HepG2 (cell line): ENCODE measurements around the gene SP6. TPM values are rescaled to one million over a fixed set of nuclear protein-coding genes. Genes with fewer than 3 reads are reported as not detected.
A peak's percentile ranks its signal among the peaks of the same experiment; 100 is the strongest.

Experiments used
- ATAC-seq: fragments of 200-7000 bp; cut with Tn5 transposase; 3 replicates; pipeline ENCODE4 v1.9.1; 2020; ENCODE audit warnings: mild to moderate bottlenecking, moderate library complexity
- BruUV-seq: library from RNA; stranded (reverse); fragments of 400-500 nt; replicated peaks from 2 replicates; lab custom pipeline; 2021; lab: Mats Ljungman, UMichigan
- CTCF ChIA-PET: fragments of 300-600 bp; formaldehyde crosslinking; extraction: SDS; loops from one replicate; lab custom pipeline; 2021; ENCODE audit warnings: low total read pairs, inconsistent platforms, low intra/inter-chr PET ratio; lab: Yijun Ruan, JAX
- POLR2A ChIA-PET: fragments of 350-600 bp; sonication (Branson Sonifier 250); formaldehyde crosslinking; loops from one replicate; lab custom pipeline; 2020; ENCODE audit warnings: antibody characterized with exemption, inconsistent platforms; lab: Yijun Ruan, JAX
- DNase-seq: peaks from one replicate; pipeline ENCODE4 v3.0.0-alpha.2; 2015; ENCODE audit warnings: low spot score
- FAIRE-seq: peaks from 3 replicates; lab custom pipeline; 2011; peaks lifted over from hg19 to GRCh38; lab: Jason Lieb, UNC
- H2AFZ ChIP-seq: one replicate; pipeline ENCODE4 v1.6.1; 2011; ENCODE audit warnings: low read length, inconsistent platforms
- H3K27ac ChIP-seq: fragments of 300-600 bp; 3 replicates; pipeline ENCODE4 v1.8.0; 2011; ENCODE audit warnings: mixed run types, mild to moderate bottlenecking, mixed read lengths, low read length, inconsistent platforms; ENCODE audit not compliant: insufficient read depth; ENCODE audit errors: extremely low read length
- H3K27me3 ChIP-seq, 2 experiments: fragments of 200-600 bp in 1 of 2; 2 replicates in 1 of 2; 3 replicates in 1 of 2; pipeline versions ENCODE4 v1.6.0 to v1.8.0; 2011; ENCODE audit warnings: low read length in 2 of 2, mild to moderate bottlenecking in 2 of 2, moderate library complexity in 2 of 2, inconsistent platforms in 1 of 2; ENCODE audit not compliant: insufficient read depth in 2 of 2, control insufficient read depth in 1 of 2
- H3K36me3 ChIP-seq, 2 experiments: fragments of 200-600 bp in 1 of 2; replicated peaks in 1 of 2; 2 replicates in 1 of 2; 3 replicates in 1 of 2; pipeline versions ENCODE4 v1.5.1 to v1.8.0; 2011; ENCODE audit warnings: low read length in 2 of 2, inconsistent platforms in 1 of 2; ENCODE audit not compliant: insufficient read depth in 2 of 2, control insufficient read depth in 1 of 2
- H3K4me1 ChIP-seq: 2 replicates; pipeline ENCODE4 v1.5.1; 2012; ENCODE audit warnings: low read length, inconsistent platforms; ENCODE audit not compliant: insufficient read depth
- H3K4me2 ChIP-seq: 2 replicates; pipeline ENCODE4 v1.6.0; 2011; ENCODE audit warnings: low read depth, low read length, inconsistent platforms
- H3K4me3 ChIP-seq, 3 experiments: fragments of 200-600 bp in 1 of 3; sonication (generic), shearing (Covaris generic) in 1 of 3; replicated peaks in 1 of 3; 2 replicates each; pipeline ENCODE4 v1.5.1; 2011 to 2016; ENCODE audit warnings: low read length in 3 of 3, inconsistent platforms in 2 of 3, low read depth in 2 of 3, mild to moderate bottlenecking in 2 of 3, control low read depth in 1 of 3, mixed read lengths in 1 of 3; ENCODE audit not compliant: insufficient read depth in 1 of 3
- H3K79me2 ChIP-seq: one replicate; pipeline ENCODE4 v1.6.1; 2011; ENCODE audit warnings: low read length, inconsistent platforms; ENCODE audit not compliant: insufficient read depth
- H3K9ac ChIP-seq: 2 replicates; pipeline ENCODE4 v1.6.0; 2011; ENCODE audit warnings: mild to moderate bottlenecking, low read depth, low read length, inconsistent platforms; ENCODE audit not compliant: insufficient read depth
- H3K9me3 ChIP-seq: 2 replicates; pipeline ENCODE4 v1.5.1; 2012; ENCODE audit warnings: mild to moderate bottlenecking, low read length
- H4K20me1 ChIP-seq: 2 replicates; pipeline ENCODE4 v1.6.0; 2011; ENCODE audit warnings: inconsistent platforms, mild to moderate bottlenecking, low read length, moderate library complexity; ENCODE audit not compliant: insufficient read depth
- AHR ChIP-seq: IDR thresholded peaks from 2 replicates; pipeline ENCODE4 v1.6.1; 2018; ENCODE audit warnings: missing genetic modification reagents, missing compliant biosample characterization
- FLYWCH1 ChIP-seq: sonication (generic); formaldehyde crosslinking; IDR thresholded peaks from 2 replicates; pipeline ENCODE4 v1.8.1; 2023; ENCODE audit warnings: mild to moderate bottlenecking, missing genetic modification reagents
- HHEX ChIP-seq: IDR thresholded peaks from 2 replicates; pipeline ENCODE4 v1.6.1; 2016; ENCODE audit warnings: control low read depth
- IKZF4 ChIP-seq: sonication (generic); formaldehyde crosslinking; IDR thresholded peaks from 2 replicates; pipeline ENCODE4 v1.5.1; 2020; ENCODE audit warnings: borderline replicate concordance, mild to moderate bottlenecking, low read depth, missing genetic modification reagents; ENCODE audit errors: not compliant biosample characterization
- NPAS2 ChIP-seq: sonication (generic); formaldehyde crosslinking; IDR thresholded peaks from 2 replicates; pipeline ENCODE4 v1.8.0; 2022; ENCODE audit warnings: mild to moderate bottlenecking, missing genetic modification reagents, borderline replicate concordance
- RBM22 ChIP-seq: fragments of 200-400 bp; formaldehyde crosslinking; optimal IDR thresholded peaks from 2 replicates; pipeline ENCODE3; 2017; ENCODE audit warnings: mild to moderate bottlenecking, low read length, moderate library complexity
- REPIN1 ChIP-seq: sonication (generic); formaldehyde crosslinking; IDR thresholded peaks from 2 replicates; pipeline ENCODE4 v1.8.0; 2022; ENCODE audit warnings: missing genetic modification reagents, low read depth, mild to moderate bottlenecking, borderline replicate concordance
- RORA ChIP-seq: sonication (generic); formaldehyde crosslinking; IDR thresholded peaks from 2 replicates; pipeline ENCODE4 v1.5.0; 2020; ENCODE audit warnings: mild to moderate bottlenecking, missing genetic modification reagents, moderate library complexity
- SETDB1 ChIP-seq: sonication (generic); formaldehyde crosslinking; IDR thresholded peaks from 2 replicates; pipeline ENCODE4 v1.5.1; 2020; ENCODE audit warnings: missing genetic modification reagents, mild to moderate bottlenecking, borderline replicate concordance
- ZFX ChIP-seq: sonication (generic); formaldehyde crosslinking; IDR thresholded peaks from 2 replicates; pipeline ENCODE4 v1.4.0; 2020; ENCODE audit warnings: mild to moderate bottlenecking, low read depth, missing genetic modification reagents, moderate library complexity
- ZNF180 ChIP-seq: sonication (generic); formaldehyde crosslinking; IDR thresholded peaks from 2 replicates; pipeline ENCODE4 v1.4.0; 2020; ENCODE audit warnings: low read depth, missing genetic modification reagents, borderline replicate concordance
- ZNF670 ChIP-seq: sonication (generic); formaldehyde crosslinking; IDR thresholded peaks from 2 replicates; pipeline ENCODE4 v1.8.0; 2022; ENCODE audit warnings: mild to moderate bottlenecking, missing genetic modification reagents, borderline replicate concordance
- ZNF766 ChIP-seq: sonication (generic); formaldehyde crosslinking; IDR thresholded peaks from 2 replicates; pipeline ENCODE4 v1.5.0; 2020; ENCODE audit warnings: missing genetic modification reagents, borderline replicate concordance
- WGBS: methylation state at CpG from one replicate; pipeline ENCODE4 v1.1.6; 2017; ENCODE audit warnings: low lambda C conversion rate; 5-methylcytosine and 5-hydroxymethylcytosine counted together
- in situ Hi-C: cut with HindIII; loops from 2 replicates; pipeline ENCODE4 v1.10.0; 2017; ENCODE audit warnings: low pct_unique_long_range_greater_than_20kb; ENCODE audit not compliant: extremely low pct_ligation_motif_present
- intact Hi-C: fragments of 100-400 bp; cut with micrococcal nuclease; formaldehyde crosslinking; loops from one replicate; pipeline ENCODE4 v1.10.0; 2022; ENCODE audit not compliant: unreplicated experiment
- polyA plus RNA-seq, 8 experiments: library from polyadenylated mRNA; depleted of rRNA in 3 of 8; stranded (reverse) in 7 of 8; unstranded in 1 of 8; fragments of >200 nt; fragmentation: Illumina TruSeq in 4 of 8; extraction: Trizol in 4 of 8; gene quantifications; 2 replicates each; pipeline versions ENCODE4 v1.2.1 to v1.2.3, GENCODE V29; 2011 to 2016; ENCODE audit warnings: low read depth in 4 of 8, missing spikeins in 1 of 8, mixed read lengths in 1 of 8; ENCODE audit not compliant: insufficient read depth in 1 of 8
- total RNA-seq, 5 experiments: library from RNA; depleted of rRNA; stranded (reverse); fragments of >200 nt; fragmentation: Illumina TruSeq; extraction: Trizol; gene quantifications; 2 replicates each; pipeline ENCODE4 v1.2.3, GENCODE V29; 2016; ENCODE audit warnings: low read depth in 1 of 5
- TF ChIP-seq, protein P1 (sequence below): sonication (generic); formaldehyde crosslinking; IDR thresholded peaks from 2 replicates; pipeline ENCODE4 v1.8.1; 2023; ENCODE audit warnings: mild to moderate bottlenecking, missing genetic modification reagents

SP6 gene
- total and polyA plus RNA-seq, 2 of the 13 experiments (the other 11 are each of a cell fraction or from before 2014, with no cell fraction given), result 0.07 TPM

- Histone ChIP-seq H3K79me2 (no peaks in the 10 kb centered on the region), H3K27ac (no peak overlapping the region), H3K4me1 (peaks cover 19% of the 10 kb centered on the region), H2AFZ (no peak overlapping the region)
- no peak for DNase-seq
- ATAC-seq, result no peak
- TF ChIP-seq ZNF670 (CRISPR knock-in tag) (no peak), AHR (CRISPR knock-in tag) (no peak), IKZF4 (CRISPR knock-in tag) (no peak), RORA (CRISPR knock-in tag) (no peak), HHEX (CRISPR knock-in tag) (no peak), ZNF180 (CRISPR knock-in tag) (no peak), RBM22 (peak; percentile 53), ZNF766 (CRISPR knock-in tag) (no peak), REPIN1 (no peak), FLYWCH1 (CRISPR knock-in tag) (0 out of 2 replicates have a peak, but pooled peaks have one; percentile 30), NPAS2 (no peak), SETDB1 (no peak), ZFX (CRISPR knock-in tag) (peak; percentile 4; the same call in 1 of the 2 replicates)
- TF ChIP-seq, protein P1, sequence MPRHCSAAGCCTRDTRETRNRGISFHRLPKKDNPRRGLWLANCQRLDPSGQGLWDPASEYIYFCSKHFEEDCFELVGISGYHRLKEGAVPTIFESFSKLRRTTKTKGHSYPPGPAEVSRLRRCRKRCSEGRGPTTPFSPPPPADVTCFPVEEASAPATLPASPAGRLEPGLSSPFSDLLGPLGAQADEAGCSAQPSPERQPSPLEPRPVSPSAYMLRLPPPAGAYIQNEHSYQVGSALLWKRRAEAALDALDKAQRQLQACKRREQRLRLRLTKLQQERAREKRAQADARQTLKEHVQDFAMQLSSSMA (CRISPR knock-in tag), result no peak
- TF ChIP-seq, all 625 proteins: peak for 3
- no peak overlapping the region for H3K4me3 ChIP-seq
- no peak overlapping the region for H3K9ac ChIP-seq
- no peaks in the 10 kb centered on the region; a peak in 1 of 5 replicates for H3K27me3 ChIP-seq
- 95% methylated on average over 4 of the region's 4 CpGs for WGBS
- no peaks in the 10 kb centered on the region for H4K20me1 ChIP-seq
- POLR2A ChIA-PET, result interaction anchor here (2.5 kb wide), 1 partner anchor 8 kb away, joined by 58 read pairs; the partner anchor contains the start of genes LRRC46 and MRPL10
- no TSS peak for BruUV-seq
- peaks cover 23 to 40% of the 10 kb centered on the region in 2 experiments for H3K36me3 ChIP-seq
- in situ Hi-C loops (no loop called here), intact Hi-C loops (no loop called here)
- FAIRE-seq, result no peak
- CTCF ChIA-PET, result no interaction called here
- no peaks in the 10 kb centered on the region for H3K9me3 ChIP-seq
- H3K4me2 ChIP-seq, result no peak overlapping the region
Observed at GRCh38 chr17:47822785-47823184, 28.2 kb downstream of the SP6 start.
